GM21619 (cell line): ENCODE measurements around the gene TCF7.
A peak's percentile ranks its signal among the peaks of the same experiment; 100 is the strongest.

Experiments
- ATAC-seq: cut with Tn5 transposase; IDR thresholded peaks from one replicate; pipeline ENCODE4 v1.9.1; 2021; ENCODE audit not compliant: unreplicated experiment

TCF7 gene

GRCh38 chr5:134111741-134112647, 2.5 kb upstream of the TCF7 start:
- peak; percentile 35 for ATAC-seq

GRCh38 chr5:134112726-134113362, 1.6 kb upstream of the TCF7 start:
- ATAC-seq: no peak

GRCh38 chr5:134113363-134113889, 1.1 kb upstream of the TCF7 start:
- no peak for ATAC-seq

GRCh38 chr5:134114886-134115805, 665 bp downstream of the TCF7 start:
- peak; percentile 2 for ATAC-seq

GRCh38 chr5:134115806-134116175, 1.3 kb downstream of the TCF7 start:
- ATAC-seq: no peak

GRCh38 chr5:134116286-134116685, 1.8 kb downstream of the TCF7 start:
- no peak for ATAC-seq

GRCh38 chr5:134116789-134117761, 2.6 kb downstream of the TCF7 start:
- no peak for ATAC-seq

GRCh38 chr5:134118212-134118835, 3.8 kb downstream of the TCF7 start:
- no peak for ATAC-seq

GRCh38 chr5:134119720-134120119, 5.2 kb downstream of the TCF7 start:
- ATAC-seq: no peak

- ATAC-seq: no peak
Measured at GRCh38 chr5:134120386-134121138, 6.1 kb downstream of the TCF7 start.

GRCh38 chr5:134122530-134122929, 8.0 kb downstream of the TCF7 start:
- ATAC-seq: no peak

GRCh38 chr5:134123360-134123759, 8.9 kb downstream of the TCF7 start:
- no peak for ATAC-seq

- ATAC-seq: no peak
Measured at GRCh38 chr5:134124289-134125038, 10.0 kb downstream of the TCF7 start.

GRCh38 chr5:134125039-134126015, 10.8 kb downstream of the TCF7 start:
- ATAC-seq: no peak

- ATAC-seq: no peak
Measured at GRCh38 chr5:134127376-134127861, 12.9 kb downstream of the TCF7 start.

- ATAC-seq: no peak
Measured at GRCh38 chr5:134127988-134128647, 13.6 kb downstream of the TCF7 start.
